Lung (tissue), 12 donors: ENCODE measurements around the gene CCDC34. TPM values are rescaled to one million over a fixed set of nuclear protein-coding genes. Genes with fewer than 3 reads are reported as not detected.

Experiments used
- ATAC-seq: fragments of 200-7000 bp; cut with Tn5 transposase; one replicate; pipeline ENCODE4 v1.9.1; 2020; ENCODE audit warnings: moderate number of reproducible peaks; ENCODE audit not compliant: insufficient read depth, low FRiP score
- DNase-seq, 3 donors: peaks; one replicate each; pipeline ENCODE4 v3.0.0-alpha.2; 2013 to 2017
- H3K27ac ChIP-seq, 2 donors: one replicate each; pipeline ENCODE4 v1.5.1; 2013; ENCODE audit warnings: mild to moderate bottlenecking in 2 of 2, moderate library complexity in 2 of 2, control low read depth in 1 of 2, inconsistent platforms in 1 of 2, low read depth in 1 of 2, low read length in 1 of 2
- H3K27me3 ChIP-seq, 3 donors: one replicate each; pipeline ENCODE4 v1.5.1; 2013; ENCODE audit warnings: low read length in 2 of 3; ENCODE audit not compliant: control insufficient read depth in 3 of 3, insufficient read depth in 3 of 3
- H3K36me3 ChIP-seq, 4 donors: one replicate each; pipeline ENCODE4 v1.5.1; 2013; ENCODE audit warnings: low read length in 4 of 4, mild to moderate bottlenecking in 1 of 4, moderate library complexity in 1 of 4; ENCODE audit not compliant: control insufficient read depth in 4 of 4, insufficient read depth in 4 of 4
- H3K4me1 ChIP-seq, 5 donors: one replicate each; pipeline ENCODE4 v1.5.1; 2013; ENCODE audit warnings: low read length in 5 of 5, mild to moderate bottlenecking in 2 of 5, moderate library complexity in 1 of 5; ENCODE audit not compliant: control insufficient read depth in 5 of 5, insufficient read depth in 5 of 5
- H3K4me3 ChIP-seq: one replicate; pipeline ENCODE4 v1.5.1; 2013; ENCODE audit warnings: mild to moderate bottlenecking, control low read depth, moderate library complexity
- H3K9ac ChIP-seq, 2 donors: one replicate each; pipeline ENCODE4 v1.5.1; 2013; ENCODE audit warnings: low read length in 2 of 2, control low read depth in 1 of 2; ENCODE audit not compliant: insufficient read depth in 1 of 2
- H3K9me3 ChIP-seq, 4 donors: one replicate each; pipeline ENCODE4 v1.5.1; 2013; ENCODE audit warnings: low read length in 3 of 4, mild to moderate bottlenecking in 1 of 4, moderate library complexity in 1 of 4; ENCODE audit not compliant: control insufficient read depth in 4 of 4, insufficient read depth in 3 of 4
- CTCF ChIP-seq: IDR thresholded peaks from 2 replicates; pipeline ENCODE4 v1.5.1; 2012; ENCODE audit warnings: mild to moderate bottlenecking; ENCODE audit errors: control extremely low read depth, extremely low read depth
- WGBS, 2 donors: extraction: QIAGEN DNeasy Blood & Tissue Kit; methylation state at CpG; one replicate each; pipeline ENCODE4 v1.1.7; 2013; 5-methylcytosine and 5-hydroxymethylcytosine counted together
- polyA plus RNA-seq, 2 donors: library from polyadenylated mRNA; stranded (reverse); fragments of 200-250 nt; gene quantifications; one replicate each; pipeline ENCODE4 v1.2.1, GENCODE V29; 2013
- total RNA-seq, 2 donors: library from RNA; depleted of rRNA in 1 of 2; stranded (reverse); fragments of >200 nt in 1 of 2; gene quantifications; one replicate each; pipeline ENCODE4 v1.2.1, GENCODE V29; 2014 to 2021
- donor health status: control.
- donor health status: control.
- donor health status: Bipolar disorder and iron deficiency.
- donor health status: healthy.
- donor health status: DM: yes; HTN: yes; CAD: no.

The CCDC34 gene
- total and polyA plus RNA-seq, 4 donors: 2.3 to 4.0 (median 3.5) TPM

GRCh38 chr11:27385245-27385644, 22.2 kb upstream of the CCDC34 start:
- Histone ChIP-seq H3K36me3 (peaks cover 0 to 10% (median 4%) of the 10 kb centered on the region in 4 donors), H3K4me3 (no peak overlapping the region), H3K9ac (no peak overlapping the region), H3K9me3 (no peaks in the 10 kb centered on the region), H3K27me3 (peaks cover 0 to 44% (median 5%) of the 10 kb centered on the region in 3 donors), H3K4me1 (peaks cover 0 to 2% (median 0%) of the 10 kb centered on the region in 5 donors), H3K27ac (no peak overlapping the region)
- TF ChIP-seq CTCF: no peak
- DNase-seq (no peak), ATAC-seq (no peak)
- 75 to 85% methylated on average over 5 of the region's 5 CpGs for WGBS, 2 donors

DNA sequence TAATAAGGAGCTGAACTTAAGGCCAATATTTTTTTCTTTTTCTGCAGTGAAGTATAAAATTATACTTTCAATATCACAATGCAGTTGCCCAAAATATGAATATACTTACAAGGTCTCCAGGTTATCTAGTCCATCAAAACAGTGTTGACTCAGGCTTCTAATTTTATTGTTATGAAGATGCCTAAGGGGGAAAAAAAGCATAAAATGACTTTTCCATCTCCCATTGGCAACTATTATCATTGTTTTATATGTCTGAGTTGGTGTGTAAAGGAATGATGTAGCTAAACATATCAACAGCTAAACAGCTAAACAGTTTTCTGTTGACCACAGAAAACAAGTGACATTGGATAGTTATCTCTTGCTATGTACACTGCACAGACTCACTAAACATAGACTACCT, 21.2 kb upstream of the CCDC34 start:
- H3K9me3 ChIP-seq: no peaks in the 10 kb centered on the region
- ATAC-seq: no peak
- H3K4me1 ChIP-seq: peaks cover 0 to 2% (median 0%) of the 10 kb centered on the region in 5 donors
- H3K9ac ChIP-seq: no peak overlapping the region
- no peak for TF ChIP-seq CTCF
- no peak for DNase-seq
- H3K27me3 ChIP-seq: peaks cover 0 to 40% (median 5%) of the 10 kb centered on the region in 3 donors
- H3K4me3 ChIP-seq: no peak overlapping the region
- no peak overlapping the region for H3K27ac ChIP-seq
- H3K36me3 ChIP-seq: peaks cover 2 to 10% (median 6%) of the 10 kb centered on the region in 4 donors

DNA sequence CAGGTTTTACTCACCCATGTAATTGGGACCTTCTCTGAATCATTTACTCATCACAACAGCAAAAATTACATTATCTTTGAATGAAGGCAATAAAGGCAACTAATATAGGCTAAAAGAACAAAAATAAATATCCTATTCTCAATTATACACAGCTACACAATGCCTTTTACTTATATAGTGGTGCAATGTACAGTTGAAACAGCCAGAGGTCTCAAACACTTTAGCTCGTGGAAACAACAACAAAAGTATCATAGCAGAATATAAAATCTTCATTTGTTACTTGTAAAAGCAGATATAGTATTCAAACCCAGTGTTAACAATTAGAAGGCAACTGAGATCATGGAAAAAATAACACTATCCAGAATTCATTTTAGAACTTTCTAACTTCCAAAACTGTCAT, 20.6 kb upstream of the CCDC34 start:
- no peak for ATAC-seq
- WGBS, 2 donors: 66 to 81% methylated on average over 1 of the region's 1 CpG
- peaks cover 0 to 2% (median 0%) of the 10 kb centered on the region in 5 donors for H3K4me1 ChIP-seq
- H3K9me3 ChIP-seq: no peaks in the 10 kb centered on the region
- peaks cover 0 to 46% (median 5%) of the 10 kb centered on the region in 3 donors for H3K27me3 ChIP-seq
- DNase-seq: no peak
- H3K36me3 ChIP-seq: peaks cover 2 to 10% (median 6%) of the 10 kb centered on the region in 4 donors
- no peak overlapping the region for H3K9ac ChIP-seq
- no peak for TF ChIP-seq CTCF
- no peak overlapping the region for H3K27ac ChIP-seq
- no peak overlapping the region for H3K4me3 ChIP-seq

GRCh38 chr11:27381238-27381666, 18.2 kb upstream of the CCDC34 start:
- 92 to 93% methylated on average over 5 of the region's 5 CpGs for WGBS, 2 donors
- Histone ChIP-seq H3K9ac (no peak overlapping the region), H3K4me3 (no peak overlapping the region), H3K36me3 (peaks cover 2 to 10% (median 6%) of the 10 kb centered on the region in 4 donors), H3K9me3 (no peaks in the 10 kb centered on the region), H3K27ac (no peak overlapping the region), H3K27me3 (peaks cover 0 to 36% (median 2%) of the 10 kb centered on the region in 3 donors), H3K4me1 (peaks cover 0 to 2% (median 0%) of the 10 kb centered on the region in 5 donors)
- no peak for TF ChIP-seq CTCF
- ATAC-seq (no peak), DNase-seq (no peak)
